ENCODE results near the gene TM4SF4. TPM values are rescaled to one million over a fixed set of nuclear protein-coding genes. Genes with fewer than 3 reads are reported as not detected.

The TM4SF4 gene
- polyA plus RNA-seq, 1 donor from 2014 or later: not detected

- H3K9me2 ChIP-seq (ENCODE audit: insufficient read depth, low read length): no peaks in the 10 kb centered on the region
- H3K27ac ChIP-seq (ENCODE audit: low read length): no peak overlapping the region
- no peak overlapping the region for H2AFZ ChIP-seq (ENCODE audit: low read depth, low read length)
- no peaks in the 10 kb centered on the region for H3K79me2 ChIP-seq (replicated peaks; ENCODE audit: insufficient read depth, low read length)
- H3K9ac ChIP-seq (ENCODE audit: low read length): no peak overlapping the region
- H3K4me2 ChIP-seq (ENCODE audit: low read length): no peak overlapping the region
- no peaks in the 10 kb centered on the region for H3F3A ChIP-seq (ENCODE audit: insufficient read depth, low read length, poor library complexity, severe bottlenecking)
- no peak for TF ChIP-seq SMC3 (conservative IDR thresholded peaks at IDR 0.05; ENCODE audit: poor library complexity)
- no peak for TF ChIP-seq EP300 (conservative IDR thresholded peaks at IDR 0.05; ENCODE audit: poor library complexity, severe bottlenecking)
- no peak for TF ChIP-seq POLR2AphosphoS5 (IDR thresholded peaks at IDR 0.05)
- TF ChIP-seq EZH2 (IDR thresholded peaks at IDR 0.05; ENCODE audit: borderline replicate concordance, insufficient read depth, low read length, poor library complexity, severe bottlenecking): no peak
- no peak for TF ChIP-seq TAF1 (IDR thresholded peaks at IDR 0.05; ENCODE audit: low read depth)
- TF ChIP-seq RAD21 (conservative IDR thresholded peaks at IDR 0.05): no peak
- TF ChIP-seq, protein P1, sequence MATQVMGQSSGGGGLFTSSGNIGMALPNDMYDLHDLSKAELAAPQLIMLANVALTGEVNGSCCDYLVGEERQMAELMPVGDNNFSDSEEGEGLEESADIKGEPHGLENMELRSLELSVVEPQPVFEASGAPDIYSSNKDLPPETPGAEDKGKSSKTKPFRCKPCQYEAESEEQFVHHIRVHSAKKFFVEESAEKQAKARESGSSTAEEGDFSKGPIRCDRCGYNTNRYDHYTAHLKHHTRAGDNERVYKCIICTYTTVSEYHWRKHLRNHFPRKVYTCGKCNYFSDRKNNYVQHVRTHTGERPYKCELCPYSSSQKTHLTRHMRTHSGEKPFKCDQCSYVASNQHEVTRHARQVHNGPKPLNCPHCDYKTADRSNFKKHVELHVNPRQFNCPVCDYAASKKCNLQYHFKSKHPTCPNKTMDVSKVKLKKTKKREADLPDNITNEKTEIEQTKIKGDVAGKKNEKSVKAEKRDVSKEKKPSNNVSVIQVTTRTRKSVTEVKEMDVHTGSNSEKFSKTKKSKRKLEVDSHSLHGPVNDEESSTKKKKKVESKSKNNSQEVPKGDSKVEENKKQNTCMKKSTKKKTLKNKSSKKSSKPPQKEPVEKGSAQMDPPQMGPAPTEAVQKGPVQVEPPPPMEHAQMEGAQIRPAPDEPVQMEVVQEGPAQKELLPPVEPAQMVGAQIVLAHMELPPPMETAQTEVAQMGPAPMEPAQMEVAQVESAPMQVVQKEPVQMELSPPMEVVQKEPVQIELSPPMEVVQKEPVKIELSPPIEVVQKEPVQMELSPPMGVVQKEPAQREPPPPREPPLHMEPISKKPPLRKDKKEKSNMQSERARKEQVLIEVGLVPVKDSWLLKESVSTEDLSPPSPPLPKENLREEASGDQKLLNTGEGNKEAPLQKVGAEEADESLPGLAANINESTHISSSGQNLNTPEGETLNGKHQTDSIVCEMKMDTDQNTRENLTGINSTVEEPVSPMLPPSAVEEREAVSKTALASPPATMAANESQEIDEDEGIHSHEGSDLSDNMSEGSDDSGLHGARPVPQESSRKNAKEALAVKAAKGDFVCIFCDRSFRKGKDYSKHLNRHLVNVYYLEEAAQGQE (IDR thresholded peaks at IDR 0.05; ENCODE audit: borderline replicate concordance): no peak
- TF ChIP-seq CTCF (IDR thresholded peaks at IDR 0.05; ENCODE audit: poor library complexity, severe bottlenecking): no peak
- no peak for TF ChIP-seq MXI1 (conservative IDR thresholded peaks at IDR 0.05; ENCODE audit: poor library complexity, severe bottlenecking)
- no peaks in the 10 kb centered on the region for H3K36me3 ChIP-seq (ENCODE audit: insufficient read depth, low read length)
- no peak overlapping the region for H3K4me3 ChIP-seq (ENCODE audit: low read length)
- H3K9me3 ChIP-seq (ENCODE audit: low read length): no peaks in the 10 kb centered on the region
- H3K27me3 ChIP-seq (ENCODE audit: insufficient read depth, low read depth, low read length): no peaks in the 10 kb centered on the region
- H4K20me1 ChIP-seq (ENCODE audit: insufficient read depth): no peaks in the 10 kb centered on the region
Observed at GRCh38 chr3:149523512-149524299, 49.2 kb downstream of the TM4SF4 start.

- H3K4me2 ChIP-seq (ENCODE audit: low read length): no peak overlapping the region
- H3K79me2 ChIP-seq (replicated peaks; ENCODE audit: insufficient read depth, low read length): no peaks in the 10 kb centered on the region
- no peak overlapping the region for H2AFZ ChIP-seq (ENCODE audit: low read depth, low read length)
- H3K27ac ChIP-seq (ENCODE audit: low read length): no peak overlapping the region
- no peak overlapping the region for H3K9ac ChIP-seq (ENCODE audit: low read length)
- no peaks in the 10 kb centered on the region for H3K27me3 ChIP-seq (ENCODE audit: insufficient read depth, low read depth, low read length)
- H3F3A ChIP-seq (ENCODE audit: insufficient read depth, low read length, poor library complexity, severe bottlenecking): no peaks in the 10 kb centered on the region
- no peak overlapping the region for H3K4me3 ChIP-seq (ENCODE audit: low read length)
- TF ChIP-seq EP300 (conservative IDR thresholded peaks at IDR 0.05; ENCODE audit: poor library complexity, severe bottlenecking): no peak
- TF ChIP-seq, protein P1 (IDR thresholded peaks at IDR 0.05; ENCODE audit: borderline replicate concordance): no peak
- no peak for TF ChIP-seq TAF1 (IDR thresholded peaks at IDR 0.05; ENCODE audit: low read depth)
- no peak for TF ChIP-seq SMC3 (conservative IDR thresholded peaks at IDR 0.05; ENCODE audit: poor library complexity)
- no peaks in the 10 kb centered on the region for H3K36me3 ChIP-seq (ENCODE audit: insufficient read depth, low read length)
- no peaks in the 10 kb centered on the region for H3K9me2 ChIP-seq (ENCODE audit: insufficient read depth, low read length)
- no peaks in the 10 kb centered on the region for H3K9me3 ChIP-seq (ENCODE audit: low read length)
- no peaks in the 10 kb centered on the region for H4K20me1 ChIP-seq (ENCODE audit: insufficient read depth)
Observed at GRCh38 chr3:149527531-149528339, 53.2 kb downstream of the TM4SF4 start.

All from neural cell (in vitro differentiated cells).